Mucosa of rectum (tissue), 2 donors: ENCODE data around the gene TCEAL9.

Source experiments
- H3K27ac ChIP-seq, 2 donors: one replicate each; pipeline ENCODE4 v1.7.0; 2013; ENCODE audit warnings: inconsistent platforms in 2 of 2, low read depth in 2 of 2, low read length in 2 of 2
- H3K27me3 ChIP-seq, 2 donors: one replicate each; pipeline ENCODE4 v1.7.0; 2013; ENCODE audit warnings: low read length in 2 of 2; ENCODE audit not compliant: control insufficient read depth in 2 of 2, insufficient read depth in 2 of 2
- H3K36me3 ChIP-seq, 2 donors: one replicate each; pipeline ENCODE4 v1.7.0; 2013; ENCODE audit warnings: low read length in 2 of 2; ENCODE audit not compliant: control insufficient read depth in 2 of 2, insufficient read depth in 2 of 2
- H3K4me1 ChIP-seq, 2 donors: one replicate each; pipeline ENCODE4 v1.7.0; 2013; ENCODE audit warnings: low read length in 2 of 2, mild to moderate bottlenecking in 1 of 2; ENCODE audit not compliant: control insufficient read depth in 2 of 2, insufficient read depth in 2 of 2
- H3K4me3 ChIP-seq, 2 donors: one replicate each; pipeline ENCODE4 v1.7.0; 2013; ENCODE audit warnings: low read length in 2 of 2
- H3K9ac ChIP-seq, 2 donors: one replicate each; pipeline ENCODE4 v1.7.0; 2013; ENCODE audit warnings: low read length in 2 of 2, low read depth in 1 of 2, mild to moderate bottlenecking in 1 of 2
- H3K9me3 ChIP-seq, 2 donors: one replicate each; pipeline ENCODE4 v1.7.0; 2013; ENCODE audit warnings: low read length in 2 of 2; ENCODE audit not compliant: control insufficient read depth in 2 of 2
- donor health status: healthy.
- donor health status: Normal muscosa, but diverticular disease.

The TCEAL9 gene

DNA sequence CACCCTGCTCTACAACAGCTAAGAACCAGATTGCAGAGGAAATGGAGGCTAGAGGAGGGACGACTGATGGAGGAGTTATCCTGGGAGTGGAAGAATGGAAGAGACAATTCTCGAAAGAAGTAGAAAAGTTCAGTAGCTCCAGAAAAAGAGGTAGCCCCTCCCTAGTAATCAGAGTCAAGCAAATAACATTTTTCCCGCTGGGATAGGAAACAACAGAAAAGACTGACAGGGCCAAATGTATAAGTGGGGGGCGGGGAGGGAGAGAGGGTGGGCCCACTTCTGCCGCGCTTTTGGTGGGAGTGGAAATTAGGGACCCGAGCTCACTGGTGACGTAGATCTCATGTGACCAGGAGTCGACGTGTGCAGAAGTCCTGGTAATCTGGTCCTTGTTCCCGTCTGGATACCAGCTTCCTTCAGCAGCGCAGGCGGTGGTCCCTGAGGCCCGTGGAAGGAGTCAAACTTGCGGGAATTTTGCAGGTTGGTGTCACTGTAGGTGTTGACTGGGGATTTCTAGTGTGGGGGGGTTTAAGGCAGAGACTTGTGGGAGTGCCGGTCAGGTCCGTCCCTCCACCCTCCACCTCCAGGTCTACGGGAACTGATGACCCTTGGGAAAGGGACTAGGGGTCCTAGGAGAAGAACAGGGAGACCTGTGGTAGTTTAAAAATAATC is at the start of gene TCEAL9:
Gene TCEAL9 (plus strand): TSS at position 377 of the 669 bp plus-strand sequence. CDS start 1,179 bp downstream, outside the sequence.
- H3K4me3 ChIP-seq: peak within 1 kb of the TSS; percentile 81 to 86
- peaks cover 0 to 3% of the 10 kb centered on the region in 2 donors for H3K4me1 ChIP-seq
- H3K9ac ChIP-seq: peak within 1 kb of the TSS; percentile 90 to 92
- H3K27ac ChIP-seq: peak within 1 kb of the TSS; percentile 83 to 88
- peaks cover 0 to 3% of the 10 kb centered on the region in 2 donors for H3K27me3 ChIP-seq
- no peaks in the 10 kb centered on the region for H3K9me3 ChIP-seq
- H3K36me3 ChIP-seq: no peaks in the 10 kb centered on the region

- Histone ChIP-seq H3K27me3 (no peaks in the 10 kb centered on the region), H3K9ac (peak overlapping the region in 1 of 2 donors; percentile 57), H3K4me3 (peak overlapping the region in 1 of 2 donors; percentile 57), H3K27ac (no peak overlapping the region), H3K36me3 (no peaks in the 10 kb centered on the region), H3K4me1 (peaks cover 0 to 3% of the 10 kb centered on the region in 2 donors), H3K9me3 (no peaks in the 10 kb centered on the region)
These were observed 46.3 kb upstream of the TCEAL9 start for GRCh38 chrX:103309860-103310554.

GRCh38 chrX:103310555-103311398 is 45.5 kb upstream of the TCEAL9 start, which contains the start of gene BEX2:
TSS of gene BEX2 (minus strand) at chrX:103310990. CDS start at chrX:103309976, 1,014 bp downstream.
- no peaks in the 10 kb centered on the region for H3K27me3 ChIP-seq

GRCh38 chrX:103311399-103311780 is 44.9 kb upstream of the TCEAL9 start:
- peaks cover 0 to 3% of the 10 kb centered on the region in 2 donors for H3K4me1 ChIP-seq
- H3K4me3 ChIP-seq: peak overlapping the region in 1 of 2 donors; percentile 67
- H3K36me3 ChIP-seq: no peaks in the 10 kb centered on the region
- H3K27me3 ChIP-seq: no peaks in the 10 kb centered on the region
- no peaks in the 10 kb centered on the region for H3K9me3 ChIP-seq
- no peak overlapping the region for H3K27ac ChIP-seq
- no peak overlapping the region for H3K9ac ChIP-seq

More at GRCh38 chrX:103310555-103311398, 45.5 kb upstream of the TCEAL9 start, which contains the start of gene BEX2:
- no peak within 1 kb of the TSS for H3K27ac ChIP-seq
- peaks cover 0 to 3% of the 10 kb centered on the region in 2 donors for H3K4me1 ChIP-seq
- peak within 1 kb of the TSS; percentile 9 to 57 for H3K9ac ChIP-seq
- H3K36me3 ChIP-seq: no peaks in the 10 kb centered on the region
- peak within 1 kb of the TSS; percentile 57 to 67 for H3K4me3 ChIP-seq
- H3K9me3 ChIP-seq: no peaks in the 10 kb centered on the region

DNA sequence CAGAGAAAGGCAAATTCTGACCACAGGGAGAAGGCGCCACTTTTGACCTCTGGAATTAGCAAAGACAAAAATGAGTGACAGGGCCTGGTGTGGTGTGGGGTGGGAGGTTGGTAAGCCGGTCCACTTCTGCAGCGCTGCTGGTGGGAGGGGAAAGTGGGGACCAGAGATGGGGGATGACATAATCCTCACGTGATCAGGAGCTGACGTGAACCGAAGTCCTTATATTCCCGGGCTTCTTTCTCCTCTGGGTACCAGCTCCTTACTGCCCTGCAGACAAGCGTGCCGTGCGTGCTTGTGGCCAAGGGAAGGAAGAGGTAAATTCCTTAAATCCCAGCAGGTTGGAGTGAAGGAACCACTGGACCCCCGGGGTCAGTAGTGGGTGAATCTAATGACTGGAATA is 26.3 kb upstream of the TCEAL9 start, which contains the start of gene TCEAL7:
Gene TCEAL7 (plus strand): TSS at position 249 of the 400 bp plus-strand sequence. CDS start 1,165 bp downstream, outside the sequence.
- no peaks in the 10 kb centered on the region for H3K4me1 ChIP-seq
- peaks cover 0 to 11% of the 10 kb centered on the region in 2 donors for H3K27me3 ChIP-seq
- no peaks in the 10 kb centered on the region for H3K9me3 ChIP-seq
- no peak within 1 kb of the TSS for H3K27ac ChIP-seq
- peak within 1 kb of the TSS; percentile 5 to 50 for H3K4me3 ChIP-seq
- H3K36me3 ChIP-seq: no peaks in the 10 kb centered on the region
- peak within 1 kb of the TSS in 1 of 2 donors; percentile 20 for H3K9ac ChIP-seq

DNA sequence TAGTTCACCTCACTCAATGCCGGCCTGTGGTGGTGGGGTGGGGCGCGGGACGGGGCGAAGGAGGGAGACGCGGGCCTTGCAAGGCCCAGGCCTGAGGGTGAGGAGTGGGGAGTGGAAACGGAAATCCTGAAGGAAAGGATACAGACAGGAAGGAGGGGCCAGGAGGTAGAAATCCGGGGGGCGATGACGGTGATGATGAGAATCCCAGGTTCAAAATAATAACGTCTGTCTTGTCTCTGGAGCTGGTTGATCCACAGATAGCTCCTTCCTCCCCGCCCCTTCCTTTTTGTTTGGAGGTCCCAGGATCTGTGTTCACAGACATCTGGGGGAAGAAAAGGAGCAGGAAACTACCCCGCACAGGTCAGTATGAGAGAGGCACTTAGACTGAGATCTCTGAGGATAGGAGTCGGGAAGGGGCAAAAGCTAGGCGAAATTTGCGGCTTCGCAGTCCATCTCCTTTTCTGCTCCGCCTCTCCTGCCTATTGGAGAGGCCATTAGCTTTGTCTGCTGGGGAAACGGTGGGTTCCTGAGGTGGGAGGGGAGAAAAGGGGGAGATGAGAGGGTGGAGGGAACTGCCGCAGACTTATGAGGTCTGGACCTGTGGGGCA is 25.5 kb upstream of the TCEAL9 start:
- H3K4me3 ChIP-seq: peak overlapping the region in 1 of 2 donors; percentile 33
- no peaks in the 10 kb centered on the region for H3K36me3 ChIP-seq
- no peak overlapping the region for H3K27ac ChIP-seq
- H3K4me1 ChIP-seq: no peaks in the 10 kb centered on the region
- H3K9ac ChIP-seq: no peak overlapping the region
- peaks cover 0 to 11% of the 10 kb centered on the region in 2 donors for H3K27me3 ChIP-seq
- no peaks in the 10 kb centered on the region for H3K9me3 ChIP-seq

DNA sequence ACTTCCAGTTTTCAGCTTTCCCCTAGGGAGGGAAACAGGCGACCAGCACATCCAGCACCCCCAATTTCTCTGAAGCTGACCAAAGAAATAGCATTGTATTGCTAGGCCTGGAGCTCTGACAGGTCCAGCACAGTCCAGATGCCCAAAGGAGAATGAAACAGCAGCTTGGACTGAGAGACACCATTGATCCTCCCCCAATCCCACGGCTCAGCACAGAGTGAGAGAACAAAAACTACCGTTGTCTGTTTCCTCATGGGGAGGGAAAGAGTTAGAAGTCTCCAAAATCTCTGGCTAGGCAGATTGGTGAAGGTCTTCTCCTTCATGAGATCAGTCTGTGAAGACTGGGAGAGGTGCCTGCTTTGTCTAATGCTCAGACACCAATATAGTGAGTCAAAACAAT is 17.6 kb upstream of the TCEAL9 start:
- no peak overlapping the region for H3K9ac ChIP-seq
- no peak overlapping the region for H3K4me3 ChIP-seq
- H3K9me3 ChIP-seq: no peaks in the 10 kb centered on the region
- H3K36me3 ChIP-seq: no peaks in the 10 kb centered on the region
- peaks cover 4 to 9% of the 10 kb centered on the region in 2 donors for H3K27me3 ChIP-seq
- no peak overlapping the region for H3K27ac ChIP-seq
- H3K4me1 ChIP-seq: no peaks in the 10 kb centered on the region

GRCh38 chrX:103343105-103343504 is 13.2 kb upstream of the TCEAL9 start:
- Histone ChIP-seq H3K9ac (no peak overlapping the region), H3K27ac (no peak overlapping the region), H3K4me1 (no peaks in the 10 kb centered on the region), H3K9me3 (no peaks in the 10 kb centered on the region), H3K4me3 (no peak overlapping the region), H3K36me3 (no peaks in the 10 kb centered on the region), H3K27me3 (peaks cover 3 to 4% of the 10 kb centered on the region in 2 donors)

DNA sequence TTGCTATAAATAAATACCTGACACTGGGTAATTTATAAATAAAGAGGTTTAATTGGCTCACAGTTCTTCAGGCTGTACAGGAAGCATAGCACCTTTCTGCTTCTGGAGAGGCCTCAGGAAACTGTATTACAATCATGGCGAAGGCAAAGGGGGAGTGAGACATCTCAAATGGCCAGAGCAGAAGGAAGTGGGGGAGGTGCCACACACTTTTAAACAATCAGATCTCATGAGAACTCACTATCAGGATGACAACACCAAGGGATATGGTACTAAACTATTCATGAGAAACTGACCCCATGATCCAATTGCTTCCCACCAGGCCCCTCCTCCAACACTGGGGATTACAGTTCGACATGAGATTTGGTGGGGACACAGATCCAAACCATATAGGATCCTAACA is 11.7 kb upstream of the TCEAL9 start:
- Histone ChIP-seq H3K4me3 (no peak overlapping the region), H3K9ac (no peak overlapping the region), H3K4me1 (no peaks in the 10 kb centered on the region), H3K36me3 (no peaks in the 10 kb centered on the region), H3K27ac (no peak overlapping the region), H3K9me3 (no peaks in the 10 kb centered on the region), H3K27me3 (peaks cover 4 to 5% of the 10 kb centered on the region in 2 donors)
